ENCODE results near the gene ATP8A1.

Gene ATP8A1

DNA sequence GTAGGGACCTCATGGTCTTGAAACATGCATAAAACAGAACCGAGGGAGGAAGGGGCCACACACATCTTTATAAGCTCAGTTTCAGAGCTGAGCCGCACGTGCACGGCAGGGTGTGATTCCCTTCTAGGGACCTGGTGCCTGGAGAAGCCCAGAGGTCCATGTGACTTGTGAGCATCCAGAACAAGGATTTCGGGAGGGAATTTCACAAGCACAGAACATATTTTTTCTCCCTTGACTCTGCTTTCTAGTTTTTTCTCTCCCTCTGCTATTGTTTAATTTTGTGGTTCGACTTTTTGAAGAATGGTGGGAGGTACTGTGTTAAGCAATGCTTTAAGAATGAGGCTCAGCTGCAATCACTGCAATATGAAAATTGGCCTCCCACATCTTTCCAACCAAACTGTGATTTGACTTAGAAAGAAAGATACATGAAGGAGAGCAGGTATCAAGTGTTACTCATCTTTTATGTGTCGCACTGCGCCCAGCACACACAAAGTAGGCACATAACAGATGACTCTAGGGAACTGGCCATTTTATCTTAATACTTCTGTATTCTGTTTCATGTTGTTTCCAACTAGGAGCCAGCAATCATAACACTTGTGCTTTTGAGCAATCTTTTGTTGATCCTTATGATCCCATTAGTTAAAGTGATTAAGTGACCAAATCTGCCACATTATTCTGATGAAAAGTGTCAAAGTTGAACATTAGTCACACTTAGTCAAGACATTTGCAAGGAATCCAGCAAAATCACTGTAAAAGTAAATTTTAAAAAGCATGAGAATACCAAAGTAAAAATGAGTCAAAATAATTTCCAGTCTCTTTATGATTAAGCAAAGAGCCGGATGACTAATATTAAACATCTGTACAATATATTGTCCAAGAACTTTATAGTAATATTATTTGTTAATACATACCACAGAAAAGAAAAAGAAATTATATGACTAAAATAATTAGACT is 173.2 kb downstream of the ATP8A1 start:
- no peak for TF ChIP-seq EP300 (IDR thresholded peaks at IDR 0.05; ENCODE audit: borderline replicate concordance)

- TF ChIP-seq TAF1 (IDR thresholded peaks at IDR 0.05; ENCODE audit: low read depth): no peak
- no peak for TF ChIP-seq ZBTB7A (IDR thresholded peaks at IDR 0.05; ENCODE audit: low read depth)
- no peak for TF ChIP-seq TEAD4 (IDR thresholded peaks at IDR 0.05)
Measured at GRCh38 chr4:42482516-42483327, 174.2 kb downstream of the ATP8A1 start.

GRCh38 chr4:42480717-42481116 is 176.2 kb downstream of the ATP8A1 start:
- TF ChIP-seq, protein P1, sequence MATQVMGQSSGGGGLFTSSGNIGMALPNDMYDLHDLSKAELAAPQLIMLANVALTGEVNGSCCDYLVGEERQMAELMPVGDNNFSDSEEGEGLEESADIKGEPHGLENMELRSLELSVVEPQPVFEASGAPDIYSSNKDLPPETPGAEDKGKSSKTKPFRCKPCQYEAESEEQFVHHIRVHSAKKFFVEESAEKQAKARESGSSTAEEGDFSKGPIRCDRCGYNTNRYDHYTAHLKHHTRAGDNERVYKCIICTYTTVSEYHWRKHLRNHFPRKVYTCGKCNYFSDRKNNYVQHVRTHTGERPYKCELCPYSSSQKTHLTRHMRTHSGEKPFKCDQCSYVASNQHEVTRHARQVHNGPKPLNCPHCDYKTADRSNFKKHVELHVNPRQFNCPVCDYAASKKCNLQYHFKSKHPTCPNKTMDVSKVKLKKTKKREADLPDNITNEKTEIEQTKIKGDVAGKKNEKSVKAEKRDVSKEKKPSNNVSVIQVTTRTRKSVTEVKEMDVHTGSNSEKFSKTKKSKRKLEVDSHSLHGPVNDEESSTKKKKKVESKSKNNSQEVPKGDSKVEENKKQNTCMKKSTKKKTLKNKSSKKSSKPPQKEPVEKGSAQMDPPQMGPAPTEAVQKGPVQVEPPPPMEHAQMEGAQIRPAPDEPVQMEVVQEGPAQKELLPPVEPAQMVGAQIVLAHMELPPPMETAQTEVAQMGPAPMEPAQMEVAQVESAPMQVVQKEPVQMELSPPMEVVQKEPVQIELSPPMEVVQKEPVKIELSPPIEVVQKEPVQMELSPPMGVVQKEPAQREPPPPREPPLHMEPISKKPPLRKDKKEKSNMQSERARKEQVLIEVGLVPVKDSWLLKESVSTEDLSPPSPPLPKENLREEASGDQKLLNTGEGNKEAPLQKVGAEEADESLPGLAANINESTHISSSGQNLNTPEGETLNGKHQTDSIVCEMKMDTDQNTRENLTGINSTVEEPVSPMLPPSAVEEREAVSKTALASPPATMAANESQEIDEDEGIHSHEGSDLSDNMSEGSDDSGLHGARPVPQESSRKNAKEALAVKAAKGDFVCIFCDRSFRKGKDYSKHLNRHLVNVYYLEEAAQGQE (IDR thresholded peaks at IDR 0.05; ENCODE audit: low read depth): no peak
- TF ChIP-seq CREB1 (IDR thresholded peaks at IDR 0.05; ENCODE audit: low read depth) (no peak), NFIC (IDR thresholded peaks at IDR 0.05) (no peak), ZBTB7A (IDR thresholded peaks at IDR 0.05; ENCODE audit: low read depth) (no peak), YY1 (IDR thresholded peaks at IDR 0.05; ENCODE audit: low read depth) (no peak), TEAD4 (IDR thresholded peaks at IDR 0.05) (no peak)

DNA sequence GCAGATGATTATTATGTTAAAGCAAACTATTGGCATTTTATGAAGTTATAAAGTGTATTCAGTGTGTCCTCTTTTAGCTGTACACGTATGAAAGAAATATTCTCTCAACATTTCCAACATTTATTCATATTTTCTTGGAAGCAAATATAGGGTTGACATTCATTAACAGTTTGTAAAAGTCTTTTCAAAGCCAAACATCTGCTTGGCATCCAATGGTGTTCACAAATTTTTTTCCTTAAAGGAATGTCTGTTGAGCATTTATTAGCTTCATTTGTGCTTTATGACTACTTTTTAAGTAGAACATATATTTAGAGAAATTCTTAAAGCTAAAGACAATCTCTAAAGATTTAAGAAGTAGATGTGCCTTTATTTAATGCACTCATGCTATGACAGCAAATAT is 176.6 kb downstream of the ATP8A1 start:
- TF ChIP-seq CEBPB (IDR thresholded peaks at IDR 0.05) (no peak), RAD21 (IDR thresholded peaks at IDR 0.05; ENCODE audit: low read depth) (no peak), TCF12 (IDR thresholded peaks at IDR 0.05; ENCODE audit: low read depth) (no peak), YY1 (IDR thresholded peaks at IDR 0.05; ENCODE audit: low read depth) (no peak), EP300 (IDR thresholded peaks at IDR 0.05; ENCODE audit: borderline replicate concordance) (no peak), CREB1 (IDR thresholded peaks at IDR 0.05; ENCODE audit: low read depth) (no peak), ZBTB7A (IDR thresholded peaks at IDR 0.05; ENCODE audit: low read depth) (no peak), FOXM1 (IDR thresholded peaks at IDR 0.05; ENCODE audit: borderline replicate concordance, low read depth) (no peak), NFIC (IDR thresholded peaks at IDR 0.05) (no peak), TEAD4 (IDR thresholded peaks at IDR 0.05) (no peak)
- TF ChIP-seq, protein P2, sequence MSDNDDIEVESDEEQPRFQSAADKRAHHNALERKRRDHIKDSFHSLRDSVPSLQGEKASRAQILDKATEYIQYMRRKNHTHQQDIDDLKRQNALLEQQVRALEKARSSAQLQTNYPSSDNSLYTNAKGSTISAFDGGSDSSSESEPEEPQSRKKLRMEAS (IDR thresholded peaks at IDR 0.05): no peak

DNA sequence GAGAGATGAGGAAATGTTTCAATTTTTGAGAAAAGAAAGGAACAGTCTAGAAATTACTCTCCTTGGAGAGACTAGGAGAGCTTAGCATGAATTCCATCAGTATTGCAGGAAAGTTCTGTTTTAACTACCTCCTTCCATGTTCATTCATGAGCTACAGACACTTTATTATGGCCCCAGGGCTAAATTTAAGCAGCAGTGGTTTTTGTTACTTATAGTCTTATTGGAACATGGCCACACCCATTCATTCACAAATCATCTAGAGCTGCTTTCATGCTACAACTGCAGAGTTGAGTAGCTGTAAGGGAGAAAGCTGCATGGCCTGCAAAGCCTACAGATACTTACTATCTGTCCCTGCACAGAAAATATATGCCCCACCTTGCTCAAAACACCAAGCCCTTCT is 178.0 kb downstream of the ATP8A1 start:
- TF ChIP-seq, protein P1 (IDR thresholded peaks at IDR 0.05; ENCODE audit: low read depth): no peak
- TF ChIP-seq NFIC (IDR thresholded peaks at IDR 0.05): no peak

- no peak for TF ChIP-seq NFIC (IDR thresholded peaks at IDR 0.05)
- no peak for TF ChIP-seq EP300 (IDR thresholded peaks at IDR 0.05; ENCODE audit: borderline replicate concordance)
- TF ChIP-seq YY1 (IDR thresholded peaks at IDR 0.05; ENCODE audit: low read depth): no peak
- TF ChIP-seq CEBPB (IDR thresholded peaks at IDR 0.05): no peak
- TF ChIP-seq TEAD4 (IDR thresholded peaks at IDR 0.05): no peak
- no peak for TF ChIP-seq ZBTB7A (IDR thresholded peaks at IDR 0.05; ENCODE audit: low read depth)
- TF ChIP-seq, protein P2 (IDR thresholded peaks at IDR 0.05): no peak
- TF ChIP-seq, protein P1 (IDR thresholded peaks at IDR 0.05; ENCODE audit: low read depth): no peak
- TF ChIP-seq EGR1 (IDR thresholded peaks at IDR 0.05): no peak
Measured at GRCh38 chr4:42478509-42478908, 178.4 kb downstream of the ATP8A1 start.
